GM12874 (cell line): ENCODE measurements around the gene SGSM1.
A peak's percentile ranks its signal among the peaks of the same experiment; 100 is the strongest.

ENCODE experiments used
- TF ChIP-seq, protein P1 (sequence below): IDR thresholded peaks from 2 replicates; pipeline ENCODE4 v1.5.1; 2011; ENCODE audit warnings: low read depth, mild to moderate bottlenecking, control low read depth, low read length, moderate library complexity; ENCODE audit not compliant: insufficient read depth

SGSM1 gene

GRCh38 chr22:24791362-24791761 is 14.6 kb upstream of the SGSM1 start:
- TF ChIP-seq, protein P1, sequence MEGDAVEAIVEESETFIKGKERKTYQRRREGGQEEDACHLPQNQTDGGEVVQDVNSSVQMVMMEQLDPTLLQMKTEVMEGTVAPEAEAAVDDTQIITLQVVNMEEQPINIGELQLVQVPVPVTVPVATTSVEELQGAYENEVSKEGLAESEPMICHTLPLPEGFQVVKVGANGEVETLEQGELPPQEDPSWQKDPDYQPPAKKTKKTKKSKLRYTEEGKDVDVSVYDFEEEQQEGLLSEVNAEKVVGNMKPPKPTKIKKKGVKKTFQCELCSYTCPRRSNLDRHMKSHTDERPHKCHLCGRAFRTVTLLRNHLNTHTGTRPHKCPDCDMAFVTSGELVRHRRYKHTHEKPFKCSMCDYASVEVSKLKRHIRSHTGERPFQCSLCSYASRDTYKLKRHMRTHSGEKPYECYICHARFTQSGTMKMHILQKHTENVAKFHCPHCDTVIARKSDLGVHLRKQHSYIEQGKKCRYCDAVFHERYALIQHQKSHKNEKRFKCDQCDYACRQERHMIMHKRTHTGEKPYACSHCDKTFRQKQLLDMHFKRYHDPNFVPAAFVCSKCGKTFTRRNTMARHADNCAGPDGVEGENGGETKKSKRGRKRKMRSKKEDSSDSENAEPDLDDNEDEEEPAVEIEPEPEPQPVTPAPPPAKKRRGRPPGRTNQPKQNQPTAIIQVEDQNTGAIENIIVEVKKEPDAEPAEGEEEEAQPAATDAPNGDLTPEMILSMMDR = no peak

DNA sequence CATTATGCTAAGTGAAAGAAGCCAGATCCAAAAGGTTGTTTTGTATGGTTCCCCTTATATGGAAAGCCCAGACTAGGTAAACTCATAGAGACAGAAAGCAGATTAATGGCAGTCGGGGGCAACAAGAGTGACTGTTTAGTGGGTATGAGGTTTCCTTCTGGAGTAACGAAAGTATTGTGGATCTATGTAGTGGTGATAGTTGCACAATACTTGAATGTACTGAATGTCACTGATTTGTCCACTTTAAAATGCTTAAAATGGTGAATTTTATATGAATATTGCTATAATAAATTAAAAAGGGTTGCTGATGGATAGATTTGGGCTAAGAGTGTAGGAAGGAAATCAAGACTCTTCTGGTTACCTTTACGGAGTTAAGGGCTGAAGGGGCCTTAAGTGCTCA is 10.0 kb upstream of the SGSM1 start:
- TF ChIP-seq, protein P1 = no peak

- TF ChIP-seq, protein P1 = no peak
Measured at GRCh38 chr22:24796860-24797259, 9.2 kb upstream of the SGSM1 start.

DNA sequence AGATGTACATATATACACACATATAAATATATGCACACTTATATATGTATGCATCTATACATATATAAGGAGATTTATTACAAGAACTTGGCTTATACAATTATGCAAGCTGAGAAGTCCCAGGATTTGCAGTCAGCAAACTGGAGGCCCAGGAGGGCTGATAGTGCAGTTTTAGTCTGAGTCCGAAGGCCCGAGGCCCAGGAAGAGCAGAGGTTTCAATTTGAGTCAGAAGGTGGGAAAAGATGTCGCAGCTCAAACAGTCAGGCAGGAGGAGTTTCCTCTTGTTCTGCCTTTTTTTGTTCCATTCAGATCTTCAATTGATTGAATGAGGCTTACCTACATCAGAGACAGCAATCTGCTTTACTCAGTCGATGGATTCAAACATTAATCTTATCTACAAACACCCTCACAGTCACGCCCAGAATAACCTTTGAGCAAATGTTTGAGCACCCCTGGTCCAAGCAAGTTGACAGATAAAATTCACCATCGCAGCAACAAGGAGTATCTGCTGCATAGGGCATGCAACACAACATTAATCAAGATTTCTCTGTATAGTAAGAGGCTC is 4.0 kb upstream of the SGSM1 start:
- TF ChIP-seq, protein P1 = no peak

DNA sequence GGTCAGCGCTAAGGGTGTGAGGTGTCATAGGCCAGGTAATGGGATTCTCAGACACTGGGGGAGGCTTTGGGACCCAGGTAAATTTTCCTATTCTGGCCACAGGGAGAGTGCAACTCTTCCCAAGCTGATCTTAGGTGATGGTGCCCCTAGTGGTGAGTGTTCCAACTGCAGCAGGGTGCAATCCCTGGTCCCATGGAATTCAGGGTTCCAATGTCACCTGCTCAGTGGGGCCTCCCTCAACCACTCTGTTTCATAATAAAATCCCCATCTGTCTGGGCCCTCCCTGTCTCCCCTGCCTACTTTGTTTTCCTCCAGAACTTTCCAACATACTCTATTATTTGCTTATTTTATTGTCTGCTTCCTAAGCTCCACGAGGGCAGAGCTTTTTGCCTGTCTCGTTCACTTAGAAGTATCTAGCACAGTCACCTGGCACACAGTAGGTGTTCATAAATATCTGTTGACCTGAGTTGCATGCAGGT is 2.9 kb upstream of the SGSM1 start:
- TF ChIP-seq, protein P1 = peak; percentile 94

- TF ChIP-seq, protein P1 = no peak
Measured at GRCh38 chr22:24806663-24807001, 621 bp downstream of the SGSM1 start.

DNA sequence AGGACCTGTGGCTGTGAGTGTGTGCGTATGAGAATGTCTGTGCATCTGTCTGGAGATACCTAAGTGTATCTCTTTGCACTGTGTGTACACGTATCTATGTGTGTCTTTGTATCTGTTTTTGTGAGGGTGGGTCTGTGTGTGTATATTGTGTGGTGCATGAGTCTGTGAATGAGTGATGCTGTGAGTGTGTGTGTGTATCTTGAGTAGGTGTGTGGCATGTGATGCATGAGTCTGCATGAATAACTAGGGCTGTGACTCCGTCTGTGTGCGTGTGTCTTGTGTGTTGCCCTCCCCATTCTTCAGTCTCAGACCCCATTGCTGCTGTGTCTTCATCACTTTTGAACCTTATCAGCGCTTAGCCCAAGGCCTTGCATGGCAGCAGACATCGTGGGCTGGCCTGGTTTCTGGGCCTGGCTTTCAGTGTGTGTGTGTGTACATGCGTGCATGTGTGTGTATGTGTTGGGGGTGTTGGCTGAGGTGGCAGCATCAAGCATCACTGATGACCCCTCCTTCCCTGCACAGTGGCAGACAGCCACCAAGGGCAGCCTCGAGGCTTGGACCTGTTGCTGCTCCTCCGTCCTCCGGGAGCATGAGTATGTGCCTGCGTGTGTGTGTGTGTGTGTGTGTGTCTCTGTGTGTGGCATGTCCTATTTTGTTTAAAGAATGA is 1.4 kb downstream of the SGSM1 start:
- TF ChIP-seq, protein P1 = no peak

- TF ChIP-seq, protein P1 = no peak
Measured at GRCh38 chr22:24809331-24809730, 3.3 kb downstream of the SGSM1 start.
